Stimulated activated CD4-positive, alpha-beta T cell treated with anti-CD3 and anti-CD28 coated beads, Interleukin-1b, Interleukin-23, amount 100 ng/mL, for 48 hours (primary cell): ENCODE results near the gene CFAP210.
"Not testable (repeated sequence)": the region's sequence is repeated elsewhere in the genome, so short reads cannot be mapped to it uniquely, and the experiment has no call there.

Experiments used
- DNase-seq: peaks from one replicate; pipeline ENCODE4 v3.0.0-alpha.2; 2020

CFAP210 gene

DNA sequence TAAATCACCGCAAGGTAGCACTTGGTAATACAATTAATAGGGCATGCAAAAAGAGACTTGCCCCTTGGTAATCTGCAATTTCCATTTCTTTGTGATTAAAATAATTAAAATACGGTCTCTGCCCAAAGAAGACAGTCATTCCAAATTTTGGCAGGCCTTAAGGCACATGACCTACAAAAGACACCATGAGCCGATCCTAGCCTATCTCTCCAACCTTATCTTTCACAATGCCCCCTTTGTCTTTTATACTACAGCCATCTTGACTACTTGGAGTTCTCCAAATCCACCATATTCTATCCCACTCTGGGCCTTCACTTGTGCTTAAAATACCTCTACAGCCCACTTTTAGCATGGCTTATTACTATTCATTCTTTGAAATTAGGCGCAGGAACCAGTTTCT lies 23.3 kb downstream of the CFAP210 start:
- DNase-seq, result no peak

DNA sequence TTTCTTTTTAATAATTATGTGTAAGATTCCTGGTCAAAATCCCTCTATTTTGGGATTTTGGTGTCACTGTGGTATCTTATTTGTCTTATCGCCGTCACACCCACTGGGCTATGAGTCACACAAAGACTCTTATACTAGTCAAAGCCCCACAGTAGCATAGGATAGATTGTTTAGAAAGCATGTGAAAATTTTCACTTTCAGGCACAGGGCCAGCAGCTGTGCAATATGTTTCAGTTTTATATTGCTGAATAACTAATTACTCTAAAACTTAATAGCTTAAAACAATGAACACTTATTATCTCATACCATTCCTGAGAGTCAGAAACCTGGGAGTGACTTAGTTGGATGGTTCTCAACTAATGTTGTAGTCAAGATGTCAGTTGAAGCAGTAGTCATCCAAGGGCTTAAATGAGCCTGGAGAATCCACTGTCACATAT lies 24.0 kb downstream of the CFAP210 start:
- no peak for DNase-seq

DNA sequence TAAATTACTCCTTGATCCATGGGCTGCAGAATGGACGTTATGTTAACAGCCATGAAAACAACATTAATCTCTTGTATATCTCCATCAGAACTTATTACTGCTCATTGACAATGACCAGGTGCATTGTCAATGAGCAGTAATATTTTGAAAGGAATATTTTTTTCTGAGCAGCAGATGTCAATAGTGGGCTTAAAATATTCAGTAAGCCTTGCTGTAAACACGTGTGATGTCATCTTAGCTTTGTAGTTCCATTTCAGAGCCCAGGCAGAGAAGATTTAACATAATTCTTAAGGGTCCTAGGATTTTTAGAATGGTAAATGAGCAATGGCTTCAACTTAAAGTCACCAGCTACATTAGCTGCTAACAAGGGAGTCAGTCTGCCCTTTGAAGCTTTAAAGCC lies 26.6 kb downstream of the CFAP210 start:
- DNase-seq, result no peak

DNA sequence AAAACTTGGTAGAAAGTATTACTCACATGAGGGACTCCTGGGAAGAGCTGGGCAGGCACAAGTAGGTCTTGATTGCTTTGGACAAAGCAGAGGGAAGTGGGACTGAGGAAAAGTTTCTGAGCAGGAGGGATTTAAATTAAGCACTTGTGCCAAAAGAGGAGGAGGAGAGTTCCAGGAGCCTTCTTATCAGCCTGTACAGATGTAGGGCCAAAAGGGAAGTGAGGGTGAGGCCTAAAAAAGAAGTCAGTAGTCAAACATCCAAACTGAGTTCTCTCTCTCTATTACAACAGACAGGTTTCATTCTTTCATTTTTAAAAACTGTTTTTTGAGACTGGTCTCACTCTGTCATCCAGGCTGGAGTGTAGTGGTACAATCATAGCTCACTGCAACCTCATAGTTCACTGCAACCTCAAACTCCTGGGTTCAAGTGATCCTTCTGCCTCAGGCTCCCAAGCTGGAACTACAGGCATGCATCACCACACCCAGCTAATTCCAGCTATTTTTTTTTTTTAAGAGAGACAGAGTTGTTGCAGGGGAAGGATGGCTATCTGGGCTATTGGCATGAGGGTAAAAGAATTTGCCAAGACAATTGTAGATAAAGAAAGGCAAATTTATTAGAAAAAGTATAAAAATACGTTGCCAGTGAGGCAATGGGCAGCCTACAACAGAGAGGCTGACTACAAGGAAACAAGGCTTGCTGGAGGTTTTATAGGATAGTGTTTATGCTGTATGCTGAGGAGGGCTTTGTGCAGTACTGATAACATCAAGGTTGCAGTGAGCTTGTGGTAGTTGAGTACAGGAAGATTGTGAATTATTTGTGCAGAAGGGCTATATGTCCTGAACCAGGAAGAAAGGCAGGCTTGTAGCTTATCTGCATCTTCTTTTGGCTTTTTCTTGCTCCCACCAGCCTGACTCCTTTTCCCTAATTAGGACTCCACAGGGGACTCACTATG lies 29.0 kb downstream of the CFAP210 start:
- DNase-seq, result no peak

DNA sequence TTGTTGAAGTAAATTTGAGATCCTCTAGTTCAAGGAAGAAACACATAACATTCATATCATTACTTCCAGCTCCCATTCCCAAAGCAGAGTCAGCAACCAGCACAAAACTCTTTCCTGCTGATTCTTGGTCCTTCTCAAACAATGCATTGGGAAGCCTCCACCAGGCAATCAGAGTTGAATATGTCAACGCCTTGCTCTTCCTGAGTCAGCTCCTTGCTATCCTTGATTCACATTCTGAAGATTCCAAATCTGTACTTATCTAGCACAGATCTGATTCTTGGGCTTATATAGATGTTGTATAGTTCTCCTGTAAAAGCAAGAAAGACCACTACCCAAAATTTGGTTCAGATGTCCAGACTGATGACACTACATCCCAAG lies 29.6 kb downstream of the CFAP210 start:
- no peak for DNase-seq

DNA sequence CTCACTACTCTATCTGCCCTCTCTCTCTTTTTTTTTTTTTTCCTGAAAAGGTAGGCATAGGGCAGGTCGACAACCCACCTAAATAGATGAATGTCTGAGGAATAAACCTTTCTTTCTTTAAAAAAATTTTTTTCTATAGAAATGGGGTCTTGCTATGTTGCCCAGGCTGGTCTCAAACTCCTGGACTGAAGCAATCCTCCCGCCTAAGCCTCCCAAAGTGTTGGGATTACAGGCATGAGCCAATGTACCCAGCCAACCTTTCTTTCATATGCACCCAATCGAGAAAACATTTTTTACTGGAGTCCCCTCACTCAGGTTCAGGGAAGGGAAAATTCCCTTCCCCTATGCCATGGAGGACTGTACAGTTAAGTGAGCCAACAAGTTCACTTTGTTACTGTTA lies 31.0 kb downstream of the CFAP210 start:
- no peak for DNase-seq

DNA sequence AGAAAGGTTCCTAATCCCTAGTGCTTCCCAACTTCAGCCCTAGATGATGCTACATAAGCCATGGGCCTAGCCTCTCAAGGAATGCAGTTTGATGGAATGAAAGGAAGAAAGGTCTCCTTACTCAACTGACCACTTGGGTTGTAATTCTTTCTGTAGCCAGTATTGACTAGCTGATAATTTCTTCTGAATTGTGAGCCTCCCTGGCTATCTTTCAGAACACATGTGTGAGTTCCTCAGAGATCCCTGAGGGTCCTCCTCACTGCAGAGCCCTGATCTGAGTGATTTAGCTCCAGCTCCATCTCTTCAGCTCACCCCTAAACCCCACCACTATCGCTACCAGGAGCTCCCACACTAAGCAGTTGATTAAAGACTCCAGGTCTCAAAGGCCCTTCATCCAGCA lies 31.5 kb downstream of the CFAP210 start:
- DNase-seq, result no peak

DNA sequence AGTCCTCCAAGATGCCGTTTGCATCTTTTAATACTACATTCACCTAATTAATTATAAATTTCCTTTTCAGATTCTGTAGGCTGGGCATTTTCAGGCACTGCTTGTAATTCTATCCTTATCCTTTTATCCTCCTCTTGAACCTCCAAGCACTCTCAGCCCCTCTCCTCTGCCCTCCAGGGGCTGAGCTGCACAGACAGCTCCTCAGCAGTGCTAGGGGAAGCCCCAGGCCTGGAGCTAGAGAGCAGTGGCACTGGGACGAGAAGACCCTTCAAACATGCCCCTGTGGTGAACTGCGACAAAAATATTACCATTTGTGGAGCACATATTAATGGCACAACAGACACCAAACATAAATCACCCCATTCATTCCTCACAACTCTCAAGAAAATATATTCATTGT lies 32.9 kb downstream of the CFAP210 start:
- DNase-seq, result no peak

DNA sequence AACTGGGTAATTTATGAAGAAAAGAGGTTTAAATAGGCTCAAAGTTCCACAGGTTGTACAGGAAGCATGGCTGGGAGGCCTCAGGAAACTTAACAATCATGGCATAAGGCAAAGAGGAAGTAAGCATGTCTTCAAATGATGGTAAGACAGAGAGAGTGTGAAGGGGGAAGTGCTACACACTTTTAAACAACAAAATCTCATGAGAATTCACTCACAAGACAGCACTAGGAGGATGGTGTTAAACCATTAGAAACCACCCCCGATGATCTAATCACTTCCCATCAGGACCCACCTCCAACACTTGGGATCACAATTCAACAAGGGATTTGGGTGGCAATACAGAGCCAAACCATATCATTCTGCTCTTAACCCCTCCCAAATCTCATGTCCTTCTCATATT lies 34.9 kb downstream of the CFAP210 start:
- no peak for DNase-seq

DNA sequence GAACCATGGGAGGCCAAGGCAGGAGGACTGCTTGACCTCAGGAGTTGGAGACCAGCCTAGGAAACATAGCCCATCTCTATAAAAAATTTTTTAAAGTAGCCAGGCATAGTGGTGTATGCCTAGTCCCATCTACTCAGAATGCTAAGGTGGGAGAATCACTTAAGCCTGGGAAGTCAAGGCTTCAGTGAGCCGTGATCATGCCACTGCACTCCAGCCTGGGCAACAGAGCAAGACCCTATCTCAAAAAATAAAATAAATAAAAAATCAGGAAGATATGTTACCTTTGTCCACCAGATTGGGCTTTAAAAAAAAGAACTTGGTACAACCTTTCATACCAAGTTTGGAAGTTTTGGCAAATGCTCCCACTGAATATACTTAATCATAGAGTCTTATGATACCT lies 35.3 kb downstream of the CFAP210 start:
- no peak for DNase-seq

DNA sequence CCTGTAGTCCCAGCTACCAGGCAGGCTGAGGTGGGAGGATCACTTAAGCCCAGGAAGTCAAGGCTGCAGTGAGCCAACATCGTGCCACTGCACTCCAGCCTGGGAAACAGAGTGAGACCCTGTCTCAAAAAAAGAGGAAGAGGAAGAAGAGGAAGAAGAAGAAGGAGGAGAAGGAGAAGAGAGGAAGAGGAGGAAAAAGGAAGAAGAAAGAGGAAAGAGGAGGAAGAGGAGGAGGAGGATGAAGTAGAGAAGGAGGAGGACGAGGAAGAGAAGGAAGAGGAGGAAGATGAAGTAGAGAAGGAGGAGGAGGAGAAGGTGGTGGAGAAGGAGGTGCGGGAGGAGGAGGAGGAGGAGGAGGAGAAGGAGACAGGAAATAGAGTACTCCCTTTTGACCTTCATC lies 38.0 kb downstream of the CFAP210 start:
- DNase-seq, result no peak

DNA sequence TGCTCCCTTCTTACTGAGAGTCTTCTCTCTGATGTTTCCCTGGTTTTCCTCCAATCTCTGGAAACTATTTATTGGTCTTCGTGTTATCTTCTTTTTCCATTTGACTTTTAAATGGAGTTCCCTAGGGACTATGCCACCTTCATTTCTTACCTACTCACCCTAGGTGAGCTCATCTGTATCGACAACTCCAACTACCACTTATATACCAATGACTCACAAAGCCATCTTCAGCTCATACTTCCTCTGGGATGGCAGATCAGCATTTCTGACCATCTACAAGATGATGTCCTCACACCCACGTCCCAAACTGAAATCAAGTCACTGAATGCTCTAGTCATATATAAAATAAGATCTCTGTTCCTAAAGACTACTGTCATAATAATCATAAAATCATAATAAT lies 40.6 kb downstream of the CFAP210 start:
- DNase-seq, result no peak

DNA sequence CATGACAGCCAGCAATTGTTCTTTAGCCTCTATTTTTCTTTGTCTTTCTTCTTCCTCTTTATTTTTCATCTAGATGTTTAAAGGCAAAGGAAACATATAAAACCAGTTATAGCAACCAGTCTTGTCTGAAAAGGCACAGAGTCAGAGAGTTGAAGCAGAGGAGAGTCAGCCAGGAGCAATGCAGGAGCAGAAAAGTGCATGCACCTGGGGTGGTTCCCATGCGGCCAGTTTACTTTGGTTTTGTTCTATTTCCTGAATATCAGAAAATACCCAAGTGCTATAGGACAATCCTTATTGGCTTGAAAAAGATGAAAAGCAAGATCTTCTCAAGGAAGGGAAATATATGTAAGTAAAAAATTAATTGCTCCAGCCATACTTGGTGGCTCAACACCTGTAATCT lies 44.9 kb downstream of the CFAP210 start:
- no peak for DNase-seq

DNA sequence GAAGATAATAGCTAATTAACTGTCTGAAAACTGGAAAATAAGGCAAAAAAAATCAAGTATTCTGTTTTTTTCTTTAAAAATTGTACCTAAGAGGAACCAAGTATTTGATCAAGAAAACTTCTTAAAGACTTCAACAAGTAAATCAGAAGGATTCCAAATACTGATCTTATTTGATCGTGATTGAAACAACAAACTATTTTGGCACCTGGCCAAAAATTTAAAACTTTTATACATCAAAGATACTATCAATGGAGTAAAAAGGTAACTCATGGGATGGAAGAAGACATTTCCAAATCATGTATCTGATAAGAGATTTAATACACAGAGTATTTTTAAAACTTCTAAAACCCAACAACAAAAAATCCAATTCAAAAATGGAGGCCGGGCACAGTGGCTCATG lies 46.7 kb downstream of the CFAP210 start:
- DNase-seq, result no peak

DNA sequence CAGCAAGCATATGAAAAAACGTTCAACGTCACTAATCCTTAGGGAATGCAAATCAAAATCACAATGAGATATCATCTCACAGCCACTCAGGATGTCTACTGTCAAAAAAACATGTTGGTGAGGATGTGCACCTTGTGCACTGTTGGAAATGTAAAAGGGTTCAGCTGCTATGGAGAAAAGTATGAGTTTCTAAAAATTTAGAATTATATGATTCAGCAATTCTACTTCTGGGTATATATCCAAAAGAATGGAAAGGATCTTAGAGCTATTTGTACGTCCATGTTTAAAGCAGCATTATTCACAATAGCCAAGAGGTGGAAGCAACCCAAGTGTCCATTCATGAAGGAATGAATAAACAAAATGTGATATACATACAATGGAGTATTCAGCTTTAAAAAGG lies 50.0 kb downstream of the CFAP210 start:
- DNase-seq, result no peak

DNA sequence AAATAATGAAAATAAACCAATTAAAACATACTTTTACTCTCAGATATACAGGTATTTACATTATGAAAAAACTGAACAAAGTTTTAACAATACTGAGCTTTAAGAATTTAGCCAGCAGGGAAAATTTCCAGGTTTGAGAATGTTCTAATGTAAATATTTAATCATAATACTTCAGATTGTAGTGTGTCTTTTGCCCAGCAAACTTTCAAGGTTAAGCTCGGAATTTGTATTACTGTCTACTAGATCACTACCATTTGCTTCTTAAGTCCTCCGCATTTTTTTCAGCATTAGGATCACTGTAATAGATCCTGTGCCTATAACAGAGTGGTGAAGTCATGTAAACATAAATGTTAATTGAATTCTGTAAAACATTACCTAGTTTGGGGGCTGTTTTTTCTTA lies 52.7 kb downstream of the CFAP210 start:
- DNase-seq, result no peak

DNA sequence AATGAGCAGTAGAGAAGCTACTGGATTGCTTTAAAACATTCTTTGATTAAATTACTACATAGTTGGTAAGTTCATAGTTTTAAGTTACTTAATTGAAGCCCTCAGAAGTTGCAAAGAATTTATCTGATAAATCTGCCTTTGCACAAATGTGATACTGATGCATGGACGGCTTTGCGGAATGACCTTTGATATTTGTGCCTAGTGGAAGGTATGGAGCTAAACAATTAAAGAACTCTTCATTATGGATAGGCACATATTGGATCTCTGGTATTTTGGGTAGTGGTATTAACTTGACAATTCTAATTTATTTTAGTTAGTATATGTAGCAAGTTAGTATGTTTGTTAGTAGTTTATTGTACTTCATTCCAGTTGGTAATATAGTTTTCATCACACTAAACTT lies 54.1 kb downstream of the CFAP210 start:
- DNase-seq, result no peak

DNA sequence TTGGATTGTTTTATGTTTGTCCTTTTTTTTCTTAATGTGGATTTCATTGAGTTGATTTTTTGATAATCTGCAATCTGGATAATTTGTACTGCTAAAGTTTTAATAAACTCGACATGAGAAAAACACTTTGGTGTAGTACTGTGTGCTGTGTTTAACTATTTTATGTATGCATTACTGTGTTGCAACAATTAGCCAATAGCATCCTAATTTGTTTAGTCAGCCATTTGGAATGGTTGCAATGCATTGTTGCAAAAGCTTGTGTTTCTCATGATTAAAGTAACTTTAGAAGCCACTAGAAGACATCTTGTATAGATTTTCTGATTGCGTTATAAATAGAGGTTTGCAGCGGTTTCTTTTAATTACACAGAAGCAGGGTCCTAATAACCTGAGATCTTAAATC lies 56.6 kb downstream of the CFAP210 start:
- no peak for DNase-seq

DNA sequence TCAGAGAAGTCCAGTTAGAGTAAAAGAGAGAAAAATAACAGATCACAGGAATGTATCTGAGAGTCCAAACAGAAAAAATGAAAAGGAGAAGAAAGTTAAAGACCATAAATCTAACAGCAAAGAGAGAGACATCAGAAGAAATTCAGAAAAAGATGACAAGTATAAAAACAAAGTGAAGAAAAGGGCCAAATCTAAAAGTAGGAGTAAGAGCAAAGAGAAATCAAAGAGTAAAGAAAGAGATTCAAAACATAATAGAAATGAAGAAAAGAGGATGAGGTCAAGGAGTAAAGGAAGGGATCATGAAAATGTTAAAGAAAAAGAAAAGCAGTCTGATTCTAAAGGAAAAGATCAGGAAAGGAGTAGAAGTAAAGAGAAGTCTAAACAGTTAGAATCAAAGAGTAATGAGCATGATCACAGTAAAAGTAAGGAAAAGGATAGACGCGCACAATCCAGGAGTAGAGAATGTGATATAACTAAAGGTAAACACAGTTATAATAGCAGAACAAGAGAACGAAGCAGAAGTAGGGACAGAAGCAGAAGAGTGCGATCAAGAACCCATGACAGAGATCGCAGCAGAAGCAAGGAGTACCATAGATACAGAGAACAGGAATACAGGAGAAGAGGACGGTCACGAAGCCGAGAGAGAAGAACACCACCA lies 57.6 kb downstream of the CFAP210 start:
- no peak for DNase-seq

DNA sequence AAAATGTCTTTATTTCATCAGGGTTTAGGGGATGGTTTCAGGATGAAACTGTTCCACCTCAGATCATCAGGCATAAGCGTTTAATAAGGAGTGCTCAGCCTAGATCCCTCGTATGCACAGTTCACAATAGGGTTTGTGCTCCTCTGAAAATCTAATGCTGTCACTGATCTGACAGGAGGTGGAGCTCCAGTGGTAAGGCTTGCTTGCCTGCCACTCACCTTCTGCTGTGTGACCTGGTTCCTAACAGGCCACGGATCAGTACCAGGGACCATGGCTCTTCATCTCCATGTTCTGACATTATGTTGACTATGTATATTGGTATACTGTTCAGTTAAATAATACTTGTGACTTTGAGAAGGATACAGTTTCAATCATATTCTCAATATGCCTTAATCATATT lies 68.4 kb downstream of the CFAP210 start:
- DNase-seq, result no peak

DNA sequence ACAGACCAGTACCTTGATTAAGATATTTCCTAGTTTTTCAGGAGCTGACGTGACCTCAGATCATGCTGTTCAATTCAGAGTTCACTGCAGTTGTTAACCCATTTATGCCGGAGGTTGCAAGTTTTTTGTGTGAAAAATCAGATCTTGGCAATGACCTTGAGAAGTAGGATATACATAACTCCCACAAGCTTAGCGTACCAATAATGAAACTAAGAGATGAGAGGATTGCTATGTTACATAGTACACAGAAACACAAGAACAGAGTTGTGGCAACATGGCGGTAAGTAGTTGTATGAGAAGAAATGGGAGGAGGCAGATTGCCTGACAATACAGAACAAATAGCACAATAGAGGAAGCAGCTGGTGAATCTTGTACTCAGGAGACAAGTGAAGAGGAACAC lies 71.0 kb downstream of the CFAP210 start:
- DNase-seq, result no peak

DNA sequence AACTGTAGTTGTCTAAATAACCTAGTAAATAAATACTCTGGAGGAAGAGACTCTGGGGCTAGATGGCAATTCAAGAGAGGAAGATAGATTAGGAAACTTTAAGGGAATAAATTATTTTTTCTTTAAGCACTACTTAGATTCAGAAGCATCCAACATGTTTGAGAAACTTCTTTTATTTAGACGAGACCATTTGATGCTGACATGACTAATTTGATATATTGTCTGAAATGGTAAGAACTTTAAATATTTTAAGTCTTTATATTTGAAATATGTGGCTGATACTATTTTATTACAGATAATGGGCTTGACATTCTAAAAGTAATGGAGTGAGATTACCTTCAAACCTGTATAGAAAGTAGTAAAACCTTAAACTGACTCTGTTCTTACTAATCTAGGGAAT lies 73.7 kb downstream of the CFAP210 start:
- no peak for DNase-seq

DNA sequence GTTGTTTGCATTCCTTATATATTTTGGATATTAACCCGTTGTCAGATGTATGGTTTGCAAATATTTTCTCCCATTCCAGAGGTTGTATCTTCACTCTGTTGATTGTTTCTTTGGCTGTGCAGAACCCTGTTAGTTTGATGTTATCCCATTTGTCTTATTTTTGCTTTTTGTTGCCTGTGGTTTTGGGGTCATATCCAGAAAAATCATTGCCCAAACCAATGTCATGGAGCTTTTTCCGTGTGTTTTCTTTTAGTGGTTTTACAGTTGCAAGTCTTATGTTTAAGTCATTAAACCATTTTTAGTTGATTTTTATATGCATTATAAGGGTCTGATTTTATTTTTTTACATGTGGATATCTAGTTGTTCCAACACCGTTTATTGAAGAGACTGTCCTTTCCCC lies 74.3 kb downstream of the CFAP210 start:
- DNase-seq, result no peak

DNA sequence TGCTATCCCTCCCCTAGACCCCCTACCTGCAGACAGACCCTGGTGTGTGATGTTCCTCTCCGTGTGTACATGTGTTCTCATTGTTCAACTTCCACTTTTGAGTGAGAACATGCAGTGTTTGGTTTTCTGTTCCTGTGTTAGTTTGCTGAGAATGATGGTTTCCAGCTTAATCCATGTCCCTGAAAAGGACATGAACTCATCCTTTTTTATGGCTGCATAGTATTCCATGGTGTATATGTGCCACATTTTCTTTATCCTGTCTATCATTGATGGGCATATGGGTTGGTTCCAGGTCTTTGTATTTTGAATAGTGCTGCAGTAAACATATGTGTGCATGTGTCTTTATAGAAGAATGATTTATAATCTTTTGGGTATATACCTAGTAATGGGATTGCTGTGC lies 78.2 kb downstream of the CFAP210 start:
- DNase-seq, result not testable (repeated sequence)

DNA sequence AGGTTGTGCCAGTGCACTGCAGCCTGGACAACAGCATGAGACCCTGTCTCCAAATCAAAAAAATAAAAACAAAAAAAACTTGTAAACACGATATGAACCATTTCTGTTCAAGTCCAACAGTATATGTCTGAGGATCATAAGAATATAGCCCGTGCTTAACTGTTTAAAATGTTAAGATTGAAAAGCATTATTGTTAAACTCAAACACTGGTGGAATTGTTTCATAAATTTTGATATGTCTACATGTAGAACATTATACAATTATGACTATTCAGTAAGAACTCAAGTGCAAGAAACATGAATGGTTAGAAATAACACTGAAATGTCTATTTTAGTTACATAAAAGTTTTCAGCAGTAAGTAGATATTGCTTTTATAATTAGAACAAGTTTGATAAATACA lies 80.3 kb downstream of the CFAP210 start:
- DNase-seq, result no peak
